ENCODE measurements around the gene SLC44A3. TPM values are rescaled to one million over a fixed set of nuclear protein-coding genes. Genes with fewer than 3 reads are reported as not detected.

SLC44A3 gene
- total and polyA plus RNA-seq, 4 experiments from 2014 or later = 1.1 to 2.3 (median 1.9) TPM

GRCh38 chr1:94929351-94930217, 109.4 kb downstream of the SLC44A3 start:
- ChIA-PET CTCF (ENCODE audit: partially characterized antibody) (no interaction called here), POLR2A (ENCODE audit: partially characterized antibody) (no interaction called here)
- peaks cover 19 to 22% of the 10 kb centered on the region in 2 donors for H3K27me3 Mint-ChIP-seq
- peaks cover 11% of the 10 kb centered on the region for H3K27me3 ChIP-seq (ENCODE audit: insufficient read depth, low read length)
- H3K27ac Mint-ChIP-seq = no peak overlapping the region
- H3K4me3 Mint-ChIP-seq = peak overlapping the region in 1 of 8 donors; percentile 15
- peaks cover 7% of the 10 kb centered on the region for H3K4me1 ChIP-seq (ENCODE audit: insufficient read depth, low read length)
- H3K36me3 ChIP-seq (ENCODE audit: insufficient read depth, low read length) = no peaks in the 10 kb centered on the region
- intact Hi-C loops (cut with micrococcal nuclease) = loop anchor here (5.0 to 10.0 kb wide), 4 partner anchors 33 to 303 kb away; partner anchors contain the start of gene RWDD3
- no peaks in the 10 kb centered on the region for H3K9me3 Mint-ChIP-seq
- H3K36me3 Mint-ChIP-seq = no peaks in the 10 kb centered on the region
- H3K4me1 Mint-ChIP-seq = peaks cover 9 to 24% (median 17%) of the 10 kb centered on the region in 4 donors
- no peak overlapping the region for H3K27ac ChIP-seq (ENCODE audit: low read depth, low read length)
- H3K9me3 ChIP-seq (ENCODE audit: control insufficient read depth in 1 of 2, low read length in 2 of 2) = no peaks in the 10 kb centered on the region
- no peak overlapping the region for H3K4me3 ChIP-seq (ENCODE audit: low read length in 2 of 2)
- no peak for DNase-seq

DNA sequence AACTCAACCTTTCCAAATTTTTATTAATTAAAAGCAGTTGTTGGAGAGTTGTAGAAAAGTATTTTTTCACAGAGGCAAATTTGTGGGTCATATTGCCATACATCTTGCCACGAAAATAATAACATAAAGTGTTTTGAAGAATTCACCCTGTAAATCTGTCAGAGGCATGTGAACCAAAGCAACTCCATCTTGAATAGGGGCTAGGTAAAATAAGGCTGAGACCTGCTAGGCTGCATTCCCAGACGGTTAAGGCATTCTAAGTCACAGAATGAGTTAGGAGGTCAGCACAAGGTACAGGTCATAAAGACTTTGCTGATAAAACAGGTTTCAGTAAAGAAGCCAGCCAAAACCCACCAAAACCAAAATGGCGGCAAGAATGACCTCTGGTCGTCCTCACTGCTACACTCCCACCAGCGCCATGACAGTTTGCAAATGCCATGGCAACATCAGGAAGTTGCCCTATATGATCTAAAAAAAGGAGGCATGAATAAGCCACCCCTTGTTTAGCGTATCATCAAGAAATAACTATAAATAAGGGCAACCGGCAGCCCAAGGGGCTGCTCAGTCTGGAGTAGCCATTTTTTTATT, 111.2 kb downstream of the SLC44A3 start:
- H3K9me3 ChIP-seq (ENCODE audit: control insufficient read depth in 1 of 2, low read length in 2 of 2) = no peaks in the 10 kb centered on the region
- Mint-ChIP-seq H3K4me1 (peaks cover 4 to 11% (median 8%) of the 10 kb centered on the region in 4 donors), H3K36me3 (no peaks in the 10 kb centered on the region), H3K27me3 (peaks cover 8 to 11% of the 10 kb centered on the region in 2 donors), H3K27ac (no peak overlapping the region), H3K4me3 (no peak overlapping the region), H3K9me3 (no peaks in the 10 kb centered on the region)
- H3K27me3 ChIP-seq (ENCODE audit: insufficient read depth, low read length) = no peaks in the 10 kb centered on the region
- POLR2A ChIA-PET (ENCODE audit: partially characterized antibody) = no interaction called here
- no peaks in the 10 kb centered on the region for H3K36me3 ChIP-seq (ENCODE audit: insufficient read depth, low read length)
- intact Hi-C loops (cut with micrococcal nuclease) = no loop called here
- H3K4me3 ChIP-seq (ENCODE audit: low read length in 2 of 2) = no peak overlapping the region
- no peak for DNase-seq
- CTCF ChIA-PET (ENCODE audit: partially characterized antibody) = no interaction called here
- no peak overlapping the region for H3K27ac ChIP-seq (ENCODE audit: low read depth, low read length)
- H3K4me1 ChIP-seq (ENCODE audit: insufficient read depth, low read length) = no peaks in the 10 kb centered on the region

- Mint-ChIP-seq H3K27me3 (peaks cover 7 to 8% of the 10 kb centered on the region in 2 donors), H3K4me1 (peaks cover 0 to 5% (median 4%) of the 10 kb centered on the region in 4 donors), H3K9me3 (no peaks in the 10 kb centered on the region), H3K27ac (no peak overlapping the region), H3K4me3 (no peak overlapping the region), H3K36me3 (peaks cover 0 to 4% of the 10 kb centered on the region in 2 donors)
- no peak overlapping the region for H3K27ac ChIP-seq (ENCODE audit: low read depth, low read length)
- no peak overlapping the region for H3K4me3 ChIP-seq (ENCODE audit: low read length in 2 of 2)
- H3K9me3 ChIP-seq (ENCODE audit: control insufficient read depth in 1 of 2, low read length in 2 of 2) = no peaks in the 10 kb centered on the region
- POLR2A ChIA-PET (ENCODE audit: partially characterized antibody) = no interaction called here
- no peaks in the 10 kb centered on the region for H3K36me3 ChIP-seq (ENCODE audit: insufficient read depth, low read length)
- no peak for DNase-seq
- intact Hi-C loops (cut with micrococcal nuclease) = no loop called here
- H3K4me1 ChIP-seq (ENCODE audit: insufficient read depth, low read length) = no peaks in the 10 kb centered on the region
- CTCF ChIA-PET (ENCODE audit: partially characterized antibody) = no interaction called here
- no peaks in the 10 kb centered on the region for H3K27me3 ChIP-seq (ENCODE audit: insufficient read depth, low read length)
Observed at GRCh38 chr1:94934551-94934950, 114.4 kb downstream of the SLC44A3 start.

- H3K4me3 Mint-ChIP-seq = no peak overlapping the region
- peaks cover 0 to 4% of the 10 kb centered on the region in 2 donors for H3K36me3 Mint-ChIP-seq
- CTCF ChIA-PET (ENCODE audit: partially characterized antibody) = no interaction called here
- H3K4me3 ChIP-seq (ENCODE audit: low read length in 2 of 2) = no peak overlapping the region
- no peak overlapping the region for H3K27ac Mint-ChIP-seq
- no peak overlapping the region for H3K27ac ChIP-seq (ENCODE audit: low read depth, low read length)
- intact Hi-C loops (cut with micrococcal nuclease) = no loop called here
- peaks cover 0 to 5% (median 4%) of the 10 kb centered on the region in 4 donors for H3K4me1 Mint-ChIP-seq
- no peaks in the 10 kb centered on the region for H3K4me1 ChIP-seq (ENCODE audit: insufficient read depth, low read length)
- peaks cover 7 to 8% of the 10 kb centered on the region in 2 donors for H3K27me3 Mint-ChIP-seq
- POLR2A ChIA-PET (ENCODE audit: partially characterized antibody) = no interaction called here
- no peaks in the 10 kb centered on the region for H3K27me3 ChIP-seq (ENCODE audit: insufficient read depth, low read length)
- H3K9me3 Mint-ChIP-seq = no peaks in the 10 kb centered on the region
- H3K9me3 ChIP-seq (ENCODE audit: control insufficient read depth in 1 of 2, low read length in 2 of 2) = no peaks in the 10 kb centered on the region
- H3K36me3 ChIP-seq (ENCODE audit: insufficient read depth, low read length) = no peaks in the 10 kb centered on the region
- no peak for DNase-seq
Observed at GRCh38 chr1:94935034-94935433, 114.9 kb downstream of the SLC44A3 start.

DNA sequence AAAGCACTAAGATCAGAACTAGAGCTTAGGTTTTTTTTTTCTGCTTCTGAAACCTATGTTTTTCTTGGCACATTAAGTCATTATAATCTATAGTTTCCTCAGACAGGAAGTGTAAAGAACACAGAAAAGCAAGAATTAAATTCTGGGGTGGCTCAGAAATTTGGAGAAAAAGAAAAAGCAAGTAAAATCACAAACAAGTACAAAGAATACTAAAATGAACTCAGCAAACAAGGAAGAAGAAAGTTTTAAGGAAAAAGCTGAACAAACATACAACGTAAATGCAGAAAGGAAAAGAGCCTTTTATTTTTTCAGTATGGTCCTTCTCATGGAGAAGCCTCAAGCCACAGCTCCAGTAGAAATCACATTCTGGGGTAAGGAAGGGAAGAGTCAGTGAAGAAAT, 115.3 kb downstream of the SLC44A3 start:
- POLR2A ChIA-PET (ENCODE audit: partially characterized antibody) = no interaction called here
- H3K36me3 Mint-ChIP-seq = peaks cover 0 to 4% of the 10 kb centered on the region in 2 donors

GRCh38 chr1:94936861-94937620, 116.9 kb downstream of the SLC44A3 start:
- Histone ChIP-seq H3K27ac (ENCODE audit: low read depth, low read length) (no peak overlapping the region), H3K9me3 (ENCODE audit: control insufficient read depth in 1 of 2, low read length in 2 of 2) (no peaks in the 10 kb centered on the region), H3K4me3 (ENCODE audit: low read length in 2 of 2) (no peak overlapping the region), H3K36me3 (ENCODE audit: insufficient read depth, low read length) (no peaks in the 10 kb centered on the region), H3K27me3 (ENCODE audit: insufficient read depth, low read length) (no peaks in the 10 kb centered on the region), H3K4me1 (ENCODE audit: insufficient read depth, low read length) (no peaks in the 10 kb centered on the region)
- H3K4me1 Mint-ChIP-seq = peaks cover 0 to 5% (median 4%) of the 10 kb centered on the region in 4 donors
- intact Hi-C loops (cut with micrococcal nuclease) = no loop called here
- H3K4me3 Mint-ChIP-seq = no peak overlapping the region
- no peaks in the 10 kb centered on the region for H3K9me3 Mint-ChIP-seq
- POLR2A ChIA-PET (ENCODE audit: partially characterized antibody) = no interaction called here
- H3K36me3 Mint-ChIP-seq = peaks cover 0 to 4% of the 10 kb centered on the region in 2 donors
- H3K27me3 Mint-ChIP-seq = peaks cover 7 to 11% of the 10 kb centered on the region in 2 donors
- CTCF ChIA-PET (ENCODE audit: partially characterized antibody) = no interaction called here
- no peak for DNase-seq
- H3K27ac Mint-ChIP-seq = no peak overlapping the region

More for the DNA sequence above, 115.3 kb downstream of the SLC44A3 start:
- Histone ChIP-seq H3K36me3 (ENCODE audit: insufficient read depth, low read length) (no peaks in the 10 kb centered on the region), H3K27ac (ENCODE audit: low read depth, low read length) (no peak overlapping the region), H3K4me3 (ENCODE audit: low read length in 2 of 2) (no peak overlapping the region), H3K4me1 (ENCODE audit: insufficient read depth, low read length) (no peaks in the 10 kb centered on the region), H3K27me3 (ENCODE audit: insufficient read depth, low read length) (no peaks in the 10 kb centered on the region), H3K9me3 (ENCODE audit: control insufficient read depth in 1 of 2, low read length in 2 of 2) (no peaks in the 10 kb centered on the region)
- no peak for DNase-seq
- intact Hi-C loops (cut with micrococcal nuclease) = no loop called here
- H3K4me1 Mint-ChIP-seq = peaks cover 0 to 5% (median 4%) of the 10 kb centered on the region in 4 donors
- H3K27me3 Mint-ChIP-seq = peaks cover 7% of the 10 kb centered on the region in 2 donors
- no peak overlapping the region for H3K4me3 Mint-ChIP-seq
- no peaks in the 10 kb centered on the region for H3K9me3 Mint-ChIP-seq
- CTCF ChIA-PET (ENCODE audit: partially characterized antibody) = no interaction called here
- peak overlapping the region in 1 of 7 donors; percentile 25 for H3K27ac Mint-ChIP-seq

- intact Hi-C loops (cut with micrococcal nuclease) = no loop called here
- DNase-seq = no peak
- H3K9me3 ChIP-seq (ENCODE audit: control insufficient read depth in 1 of 2, low read length in 2 of 2) = no peaks in the 10 kb centered on the region
- Mint-ChIP-seq H3K27ac (no peak overlapping the region), H3K9me3 (no peaks in the 10 kb centered on the region), H3K4me1 (peaks cover 0 to 5% (median 4%) of the 10 kb centered on the region in 4 donors), H3K27me3 (peaks cover 7 to 11% of the 10 kb centered on the region in 2 donors), H3K4me3 (no peak overlapping the region), H3K36me3 (peaks cover 0 to 4% of the 10 kb centered on the region in 2 donors)
- H3K4me1 ChIP-seq (ENCODE audit: insufficient read depth, low read length) = no peaks in the 10 kb centered on the region
- POLR2A ChIA-PET (ENCODE audit: partially characterized antibody) = no interaction called here
- CTCF ChIA-PET (ENCODE audit: partially characterized antibody) = no interaction called here
- H3K4me3 ChIP-seq (ENCODE audit: low read length in 2 of 2) = no peak overlapping the region
- no peak overlapping the region for H3K27ac ChIP-seq (ENCODE audit: low read depth, low read length)
- H3K27me3 ChIP-seq (ENCODE audit: insufficient read depth, low read length) = no peaks in the 10 kb centered on the region
- H3K36me3 ChIP-seq (ENCODE audit: insufficient read depth, low read length) = no peaks in the 10 kb centered on the region
Observed at GRCh38 chr1:94937820-94938219, 117.7 kb downstream of the SLC44A3 start.

All from CD4-positive, alpha-beta memory T cell (primary cell).